Stimulated activated CD4-positive, alpha-beta T cell treated with anti-CD3 and anti-CD28 coated beads, Interleukin-4, amount 100 ng/mL, for 4 hours (primary cell): ENCODE data around the gene STIM2.
A peak's percentile ranks its signal among the peaks of the same experiment; 100 is the strongest.
"Not testable (repeated sequence)": the region's sequence is repeated elsewhere in the genome, so short reads cannot be mapped to it uniquely, and the experiment has no call there.

Experiments
- DNase-seq, 2 experiments: peaks; one replicate each; pipeline ENCODE4 v3.0.0-alpha.2; 2020

The STIM2 gene

DNA sequence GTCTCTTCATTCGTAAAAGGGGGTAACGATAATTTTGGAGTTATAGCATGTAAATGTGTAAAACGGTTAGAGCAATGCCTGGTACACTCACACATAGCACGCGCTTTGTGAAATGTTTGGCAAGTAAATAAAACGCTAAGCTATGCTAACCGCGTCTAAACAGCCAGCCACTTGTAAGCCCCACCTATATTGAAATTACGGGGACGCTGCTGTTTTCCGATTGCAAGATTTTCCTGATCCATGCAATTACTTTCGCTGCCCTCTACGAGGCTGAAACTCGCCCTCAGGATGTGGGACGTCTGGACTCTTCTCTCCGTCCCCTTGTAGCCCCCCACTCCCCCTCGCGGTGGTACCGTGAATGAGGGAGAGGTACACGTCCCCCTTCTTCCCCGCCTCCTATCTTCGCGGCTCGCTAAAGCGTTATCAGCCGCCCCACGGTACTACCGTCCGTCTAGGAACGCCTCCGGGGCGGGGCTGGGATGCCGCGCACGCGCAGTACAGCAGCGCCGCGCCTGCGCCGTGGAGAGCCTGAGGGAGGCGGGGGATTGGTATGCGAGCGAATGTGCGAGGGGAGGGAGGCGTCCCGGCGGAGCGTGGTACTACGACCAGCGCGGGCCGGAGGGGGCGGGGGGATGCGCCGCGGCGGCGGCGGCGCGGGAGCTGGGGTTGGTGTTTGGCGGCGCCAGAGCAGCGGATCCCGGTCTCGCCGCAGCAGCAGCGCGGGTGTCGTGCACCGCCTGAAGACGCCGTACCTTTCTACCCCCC lies at the start of gene STIM2:
Gene STIM2, plus strand, starts transcription at position 685 of the 765 bp plus-strand sequence.
- DNase-seq, result peak; percentile 97 to 98

DNA sequence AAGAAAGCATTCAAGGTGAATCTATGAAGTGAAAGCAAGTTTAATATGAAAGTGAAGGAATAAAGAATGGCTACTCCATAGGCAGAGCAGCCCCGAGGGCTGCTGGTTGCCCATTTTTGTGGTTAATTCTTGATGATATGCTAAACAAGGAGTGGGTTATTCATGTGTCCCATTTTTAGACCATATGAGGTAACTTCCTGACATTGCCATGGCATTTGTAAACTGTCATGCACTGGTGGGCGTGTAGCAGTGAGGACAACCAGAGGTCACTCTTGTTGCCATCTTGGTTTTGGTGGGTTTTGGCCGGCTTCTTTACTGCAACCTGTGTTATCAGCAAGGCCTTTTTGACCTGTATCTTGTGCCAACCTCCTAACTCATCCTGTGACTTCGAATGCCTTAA lies 49.1 kb upstream of the STIM2 start:
- DNase-seq, result not testable (repeated sequence)

DNA sequence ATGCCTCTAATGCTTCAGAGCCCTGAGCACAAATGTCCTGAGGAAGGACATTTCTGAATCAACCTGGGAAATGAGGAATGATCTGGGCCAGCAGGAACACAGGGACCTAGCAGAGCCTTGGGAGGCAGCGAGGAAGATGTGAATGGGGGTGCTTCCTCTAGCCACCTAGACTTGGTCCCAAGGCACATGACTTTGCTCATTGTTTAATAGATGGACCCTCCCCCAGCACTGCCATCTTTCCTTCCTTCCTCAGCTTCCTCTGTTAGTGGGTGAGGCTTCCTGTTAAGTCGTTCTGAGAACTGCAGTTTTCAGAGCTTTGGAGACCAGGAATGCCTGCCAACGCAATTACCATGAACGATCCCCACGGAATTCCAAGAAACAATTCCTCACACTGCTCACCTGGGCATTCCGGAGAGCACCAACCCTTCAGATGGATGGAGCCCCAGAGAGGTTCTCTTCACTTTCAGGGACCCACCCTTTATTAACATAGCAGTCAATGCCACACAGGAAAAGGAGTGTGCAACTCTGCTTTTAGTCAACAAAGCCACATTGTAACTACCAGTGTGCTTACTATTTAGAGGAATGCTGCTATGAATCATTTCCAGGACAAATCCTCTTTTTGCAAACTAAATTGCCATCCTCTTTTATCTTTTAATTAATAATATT lies 48.5 kb upstream of the STIM2 start:
- no peak for DNase-seq

DNA sequence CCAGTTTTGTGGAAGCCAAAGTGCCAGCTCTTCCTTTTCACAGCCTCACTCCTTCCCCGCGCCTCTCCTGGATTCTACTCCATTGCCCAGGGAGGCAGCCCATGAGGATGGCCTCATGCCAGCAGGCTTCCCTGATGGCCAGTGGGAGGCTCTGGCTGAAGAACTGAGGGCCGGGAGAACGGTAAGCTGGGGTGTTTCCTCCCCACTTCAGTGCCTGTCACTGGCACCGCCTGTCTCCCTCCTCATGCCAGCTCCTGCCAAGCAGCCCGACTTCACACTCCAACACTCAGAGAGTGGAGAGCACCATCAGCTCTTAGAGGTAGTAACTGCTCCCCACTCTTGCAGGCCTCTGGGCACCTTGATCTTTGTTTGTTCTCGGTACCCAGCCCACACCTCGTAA lies 46.9 kb upstream of the STIM2 start:
- DNase-seq, result no peak

DNA sequence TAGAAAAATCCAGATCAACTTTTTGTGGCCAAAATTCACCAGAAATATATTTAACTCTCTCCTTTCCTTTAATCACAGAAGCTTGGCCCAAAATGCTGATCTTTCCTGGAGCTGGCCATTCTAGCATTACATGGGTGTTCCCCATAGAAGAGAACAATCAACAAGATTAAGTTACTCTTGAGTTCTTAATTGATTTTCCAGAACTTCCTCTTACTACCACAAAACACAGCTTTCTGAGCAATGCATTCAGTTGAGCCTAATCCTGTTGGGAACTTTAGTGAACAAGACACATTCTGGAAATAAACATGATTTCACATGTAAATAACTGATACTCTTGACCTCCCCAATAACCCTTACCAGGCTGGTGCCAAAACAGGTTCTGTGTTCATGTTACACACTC lies 45.4 kb upstream of the STIM2 start:
- no peak for DNase-seq

DNA sequence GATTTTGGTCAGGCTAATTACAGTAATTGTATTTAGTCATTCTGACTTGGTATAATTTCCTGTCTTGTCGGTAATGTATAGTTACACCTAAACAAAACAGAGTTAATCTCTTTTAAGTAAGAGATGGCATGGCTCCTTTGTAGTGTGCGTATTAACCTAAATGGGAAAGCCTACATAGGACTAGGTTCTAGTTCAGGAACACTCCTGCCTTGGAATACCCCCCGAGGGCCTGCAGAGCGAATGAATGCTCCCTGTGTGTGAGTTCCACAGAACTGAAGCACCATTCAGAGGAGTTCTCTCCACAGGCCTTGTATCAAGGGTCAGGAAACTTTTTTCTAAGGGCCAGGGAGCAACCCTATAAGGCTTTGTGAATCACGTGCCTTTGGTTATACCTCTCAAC lies 44.9 kb upstream of the STIM2 start:
- DNase-seq, result no peak

DNA sequence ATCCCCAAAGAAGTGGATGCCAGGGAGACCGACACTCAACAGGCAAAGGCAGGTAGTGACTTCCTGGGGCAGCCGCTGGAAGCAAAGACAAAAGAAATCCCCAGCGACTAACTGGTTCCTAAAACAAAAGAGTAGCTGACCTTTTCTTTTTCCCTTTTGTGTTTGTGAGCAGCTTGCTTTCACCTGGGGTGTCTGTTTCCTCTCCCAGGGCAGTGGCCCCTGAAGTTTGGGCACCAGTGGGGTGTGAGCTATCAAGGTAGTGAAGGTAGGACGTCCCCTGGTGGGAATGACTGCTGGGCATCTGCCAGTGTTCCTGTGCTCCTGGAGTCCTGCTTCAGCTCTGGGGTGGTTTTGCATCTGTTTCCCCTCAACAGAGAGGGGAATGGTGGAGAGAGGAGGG lies 41.6 kb upstream of the STIM2 start:
- DNase-seq, result no peak

DNA sequence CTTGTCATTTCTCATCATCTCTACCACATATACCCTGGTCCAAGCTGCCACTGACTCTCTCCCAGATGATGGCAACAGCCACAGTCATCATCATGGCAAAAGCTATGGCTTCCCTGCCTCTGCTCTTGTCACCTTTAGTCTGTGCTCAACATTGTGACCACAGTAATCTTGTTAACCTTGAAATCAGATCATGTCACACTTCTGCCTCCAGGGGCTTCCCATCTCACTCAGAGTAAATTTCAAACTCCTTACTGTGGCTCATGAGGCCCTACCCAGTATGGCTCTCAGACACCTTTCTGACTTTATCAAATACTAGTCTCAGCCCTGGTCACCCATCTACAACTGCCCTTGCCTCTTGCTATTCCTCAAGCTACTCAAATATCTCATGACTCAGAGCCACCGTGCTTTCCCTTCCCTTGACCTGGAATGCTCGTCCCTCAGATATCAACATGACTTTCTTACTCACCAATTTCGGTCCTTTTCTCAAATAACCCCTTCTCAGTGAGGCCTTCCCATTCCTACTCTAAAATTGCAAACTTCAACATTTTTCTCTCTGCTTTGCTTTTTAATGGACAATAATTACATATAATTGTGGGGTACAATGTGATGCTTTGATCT lies 41.1 kb upstream of the STIM2 start:
- DNase-seq, result no peak

DNA sequence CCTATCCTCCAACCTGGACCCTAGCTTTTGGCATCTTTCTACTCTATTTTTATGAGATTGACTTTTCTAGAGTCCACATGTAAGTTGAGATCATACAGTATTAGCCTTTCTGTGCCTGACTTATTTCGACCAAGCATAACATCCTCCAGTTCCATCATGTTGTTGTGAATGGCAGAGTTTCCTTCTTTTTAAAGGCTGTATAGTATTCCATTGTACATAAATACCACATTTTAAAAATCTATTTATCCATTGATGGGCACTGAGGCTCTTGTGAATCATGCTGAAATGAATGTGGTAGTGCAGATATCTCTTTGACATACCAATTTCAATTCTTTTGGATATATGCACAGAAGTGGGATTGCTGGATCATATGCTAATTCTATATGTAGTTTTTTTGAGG lies 40.3 kb upstream of the STIM2 start:
- DNase-seq, result no peak

DNA sequence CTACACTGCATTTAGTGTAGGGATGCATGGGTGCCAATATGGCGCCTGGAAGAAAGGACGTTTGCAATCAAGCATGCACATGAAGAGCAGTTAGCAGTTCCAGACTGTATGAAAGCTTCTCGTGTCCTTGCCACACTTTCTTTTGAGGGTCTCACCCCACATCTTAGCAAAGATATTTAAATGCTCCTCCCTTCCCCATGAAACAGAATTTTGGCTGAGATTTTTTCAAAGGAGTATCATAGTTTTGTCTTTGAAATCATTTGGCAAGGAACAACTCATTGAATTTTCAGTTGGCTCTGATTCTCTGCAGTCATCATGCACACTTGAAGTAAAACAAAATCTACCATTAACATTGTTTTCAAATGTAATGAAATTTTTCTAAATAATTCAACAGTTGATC lies 39.6 kb upstream of the STIM2 start:
- DNase-seq, result no peak

DNA sequence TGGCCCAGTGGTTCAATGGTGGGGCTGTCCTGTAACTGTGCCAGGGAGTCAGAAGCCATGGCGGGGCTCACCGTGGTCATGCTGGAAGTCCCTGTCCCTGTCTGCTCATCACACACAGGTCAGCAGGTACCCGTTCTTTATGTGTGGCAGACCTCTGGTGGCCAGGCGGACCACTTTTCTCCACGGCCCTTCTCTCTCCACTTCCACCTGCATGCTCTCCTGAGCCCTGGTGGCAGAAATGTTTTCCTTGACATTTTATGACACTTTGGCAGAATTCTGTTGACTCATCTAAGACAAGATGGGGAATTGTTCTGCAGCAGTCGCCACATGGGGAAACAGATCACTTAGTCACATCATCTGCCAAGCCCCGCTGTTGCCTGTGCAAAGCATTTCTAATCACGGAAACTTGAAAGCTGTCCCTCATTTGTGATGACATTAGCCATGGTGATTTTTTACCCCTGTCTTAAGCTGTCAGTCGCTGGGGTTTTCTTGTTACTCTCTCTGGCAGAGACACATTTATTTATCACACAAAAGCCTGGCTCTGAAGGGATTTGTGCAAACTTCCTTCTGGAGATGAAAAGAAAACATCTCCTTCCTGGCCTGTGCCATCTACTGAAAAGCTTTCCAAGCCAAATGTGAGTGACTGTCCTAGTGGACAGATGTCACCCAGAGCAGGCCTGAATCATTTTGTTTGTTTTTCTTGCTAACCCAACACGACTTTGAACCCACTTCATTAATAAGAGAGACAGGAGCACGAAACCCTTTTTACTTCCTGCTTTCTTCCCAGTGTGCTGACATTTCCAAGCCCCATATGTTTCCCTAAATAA lies 38.8 kb upstream of the STIM2 start:
- no peak for DNase-seq

DNA sequence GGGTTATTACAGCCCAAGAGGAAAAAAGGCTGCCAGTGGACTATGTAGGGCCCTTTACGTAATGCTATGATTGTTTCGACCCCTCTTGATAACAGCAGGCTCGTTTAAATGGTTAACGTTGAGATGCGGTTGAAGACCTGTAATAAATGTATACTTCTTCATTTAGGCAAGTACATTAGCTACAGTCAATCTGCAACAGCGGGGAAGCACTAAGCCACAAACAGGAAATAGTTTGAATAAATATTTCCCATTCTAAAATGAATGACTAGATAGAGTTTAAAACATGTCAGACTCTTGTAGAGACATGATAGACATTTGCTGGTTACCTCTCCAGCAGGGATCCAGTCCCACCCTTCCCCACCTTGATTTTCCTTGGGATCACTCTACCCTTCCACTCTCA lies 38.1 kb upstream of the STIM2 start:
- no peak for DNase-seq

DNA sequence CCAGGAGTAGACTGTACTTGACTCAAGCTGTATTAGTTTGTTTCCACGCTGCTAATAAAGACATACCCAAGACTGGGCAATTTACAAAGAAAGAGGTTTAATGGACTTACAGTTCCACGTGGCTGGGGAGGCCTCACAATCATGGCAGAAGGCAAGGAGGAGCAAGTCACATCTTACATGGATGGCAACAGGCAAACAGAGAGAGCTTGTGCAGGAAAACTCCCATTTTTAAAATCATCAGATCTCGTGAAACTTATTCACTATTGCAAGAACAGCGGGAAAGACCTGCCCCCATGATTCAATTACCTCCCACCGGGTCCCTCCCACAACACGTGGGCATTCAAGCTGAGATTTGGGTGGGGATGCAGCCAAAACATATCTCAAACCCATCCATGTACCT lies 37.7 kb upstream of the STIM2 start:
- DNase-seq, result not testable (repeated sequence)

DNA sequence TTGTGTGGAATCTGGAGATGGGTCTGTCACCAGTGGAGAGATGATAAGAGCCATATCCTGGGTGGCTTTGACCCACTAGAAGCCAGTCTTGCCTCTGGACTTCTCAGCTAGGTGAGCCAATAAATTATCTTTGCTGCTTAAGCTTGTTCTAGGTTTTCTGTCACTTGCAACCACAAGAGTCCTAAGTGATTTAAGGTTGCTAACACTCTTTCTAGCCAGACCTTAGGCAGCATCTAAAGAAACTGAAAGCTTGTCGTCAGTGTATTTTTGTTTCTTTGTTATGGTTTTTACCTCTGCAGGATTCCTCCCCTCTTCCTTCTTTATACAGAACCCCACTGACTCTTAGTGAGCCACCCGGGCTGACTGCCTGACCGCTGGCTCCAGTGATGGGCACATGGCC lies 37.1 kb upstream of the STIM2 start:
- DNase-seq, result no peak

DNA sequence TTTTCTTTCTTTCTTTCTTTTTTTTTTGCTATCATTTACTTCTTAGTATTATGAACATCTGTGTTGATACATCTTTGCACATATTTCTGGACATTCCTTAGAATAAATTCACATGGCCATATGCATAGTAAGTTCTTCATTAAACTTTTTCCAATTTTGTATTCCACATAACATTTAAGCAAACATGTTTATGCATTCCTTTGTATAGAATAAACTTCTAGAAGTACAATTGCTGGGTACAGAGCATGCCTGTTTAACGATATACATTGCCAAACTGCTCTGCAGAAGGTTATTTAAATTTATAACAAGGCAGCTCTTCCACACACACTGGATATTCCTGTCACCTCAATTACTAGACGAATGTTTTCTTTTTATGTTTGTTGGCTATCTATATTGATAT lies 36.0 kb upstream of the STIM2 start:
- no peak for DNase-seq

DNA sequence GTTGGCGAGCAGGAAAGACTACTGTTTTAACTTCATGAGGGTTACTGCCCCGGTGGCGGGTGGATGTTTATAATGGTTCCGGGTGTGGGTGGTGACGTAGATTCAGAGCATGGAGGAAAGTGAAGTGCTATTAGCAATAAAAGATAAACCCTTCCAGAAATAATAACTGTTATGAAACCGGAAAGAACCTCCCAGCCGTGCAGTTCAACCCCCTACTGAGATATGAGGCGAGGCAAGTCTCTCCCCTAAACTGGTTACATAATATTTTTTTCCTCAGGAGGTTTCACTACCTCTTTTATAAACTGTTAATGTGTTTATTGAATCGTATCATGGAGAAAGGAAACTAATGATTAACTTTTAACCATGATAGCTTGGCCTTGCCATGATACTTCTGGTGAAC lies 33.9 kb upstream of the STIM2 start:
- DNase-seq, result no peak

DNA sequence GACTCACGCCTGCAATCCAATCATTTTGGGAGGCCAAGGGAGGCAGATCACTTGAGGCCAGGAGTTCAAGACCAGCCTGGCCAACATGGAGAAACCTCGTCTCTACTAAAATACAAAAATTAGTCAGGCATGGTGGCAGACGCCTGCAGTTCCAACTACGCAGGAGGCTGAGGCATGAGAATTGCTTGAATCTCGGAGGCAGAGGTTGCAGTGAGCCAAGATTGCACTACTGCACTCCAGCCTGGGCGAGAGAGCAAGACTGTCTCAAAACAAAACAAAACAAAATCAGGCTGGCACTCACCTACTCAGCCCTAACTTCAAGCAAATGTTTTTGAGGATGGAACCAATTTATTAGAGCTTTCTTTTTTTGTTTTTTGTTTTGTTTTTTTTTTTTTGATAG lies 33.3 kb upstream of the STIM2 start:
- DNase-seq, result not testable (repeated sequence)

DNA sequence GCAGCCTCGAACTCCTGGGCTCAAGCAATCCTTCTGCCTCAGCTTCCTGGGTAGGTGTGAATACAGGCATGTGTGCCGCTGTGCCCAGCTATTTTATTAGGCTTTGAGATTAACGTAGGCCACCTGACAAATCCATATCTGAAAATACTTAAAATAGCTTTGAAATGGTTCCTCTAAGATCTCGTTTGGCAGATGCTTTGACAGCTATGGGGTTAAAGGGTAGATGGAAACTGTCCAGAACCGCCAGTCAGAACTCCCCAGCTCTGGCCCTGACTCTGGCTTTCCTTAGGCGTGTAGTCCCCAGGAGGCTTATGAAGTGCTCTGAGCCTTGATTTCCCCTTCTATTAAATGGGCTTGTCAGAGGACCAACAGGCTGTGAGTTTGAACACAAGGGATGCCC lies 32.8 kb upstream of the STIM2 start:
- DNase-seq, result no peak

DNA sequence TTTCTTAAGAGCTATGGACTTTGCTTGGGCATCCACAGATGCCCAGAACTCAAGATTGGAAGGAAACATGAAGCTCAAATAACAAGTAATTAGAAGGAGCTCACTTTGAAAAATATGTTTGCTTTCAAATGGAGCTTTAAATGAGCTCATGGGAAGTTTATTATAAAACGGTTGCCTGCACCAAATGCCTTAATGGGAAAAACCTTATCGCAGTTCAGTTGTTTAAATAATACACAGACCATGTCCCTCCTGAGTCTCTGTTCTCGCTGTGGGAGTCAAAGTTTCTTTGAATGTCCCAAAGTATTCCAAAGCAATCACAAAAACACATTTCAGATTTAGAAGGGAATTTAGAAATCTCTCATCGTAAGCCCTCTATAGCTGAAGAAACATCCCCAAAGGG lies 31.6 kb upstream of the STIM2 start:
- DNase-seq, result no peak

DNA sequence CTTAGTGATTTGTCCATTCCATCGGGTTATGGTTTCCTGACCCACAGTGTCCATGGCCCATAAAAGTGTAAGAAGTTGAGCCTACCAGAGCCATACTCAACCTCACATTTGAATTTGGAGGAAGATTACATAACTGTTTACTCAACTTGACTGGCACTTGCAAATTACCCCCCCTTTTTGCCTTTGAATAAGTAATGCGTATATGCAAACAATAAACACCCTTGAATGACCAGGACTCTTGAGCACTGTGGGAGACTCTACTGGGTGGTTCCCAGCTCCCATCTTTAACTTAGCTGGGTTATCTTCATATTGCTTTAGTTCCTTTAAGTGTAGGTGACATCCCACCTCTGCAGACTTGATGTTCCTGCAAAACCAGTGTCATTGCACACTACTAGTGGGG lies 30.6 kb upstream of the STIM2 start:
- no peak for DNase-seq

DNA sequence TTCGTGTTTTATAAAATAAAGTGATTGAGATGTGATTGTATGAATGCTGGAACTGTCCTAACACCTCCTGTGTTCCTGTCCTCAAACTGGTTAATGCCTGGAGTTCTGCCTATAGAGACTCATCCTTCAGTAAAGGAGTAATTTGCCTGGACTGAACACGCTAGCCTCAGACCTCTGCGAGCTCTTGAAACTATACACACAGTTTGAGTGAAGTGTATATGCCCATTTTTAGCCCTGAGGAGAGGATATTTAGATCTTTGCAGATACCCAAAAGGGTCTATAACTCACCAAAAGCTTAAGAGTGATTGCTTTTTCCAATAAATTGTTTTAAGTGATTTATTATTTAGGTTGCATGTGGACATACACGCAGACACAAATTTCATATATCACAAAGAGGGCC lies 29.9 kb upstream of the STIM2 start:
- DNase-seq, result no peak

DNA sequence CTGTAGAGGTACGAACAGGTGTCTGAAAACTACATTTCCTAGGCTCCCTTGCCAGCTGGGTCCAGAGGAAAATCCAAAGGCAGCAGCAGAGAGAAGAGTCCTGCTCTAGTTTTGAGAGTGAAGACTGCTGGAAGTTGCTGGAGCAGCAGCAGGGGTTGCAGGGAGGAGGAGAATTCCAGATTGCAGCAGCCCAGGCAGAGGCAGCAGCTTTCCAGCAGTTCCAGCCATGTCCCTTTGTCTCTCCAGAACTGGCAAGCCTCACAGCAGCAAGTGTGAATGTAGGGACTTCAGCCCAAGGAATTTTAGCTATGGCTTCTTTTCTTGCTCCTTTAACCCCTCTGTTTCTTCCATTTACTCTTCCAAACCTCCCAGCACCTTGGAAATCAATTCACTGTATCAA lies 24.1 kb upstream of the STIM2 start:
- no peak for DNase-seq
